Gastroesophageal sphincter (tissue), 4 donors: ENCODE measurements around the gene C1RL. TPM values are rescaled to one million over a fixed set of nuclear protein-coding genes. Genes with fewer than 3 reads are reported as not detected.

Experiments used
- ATAC-seq: fragments of 150-250 bp; one replicate; pipeline ENCODE4 v1.9.1; 2016; ENCODE audit warnings: mild to moderate bottlenecking, moderate library complexity
- H3K27ac ChIP-seq, 4 donors: fragments of 200-600 bp; sonication (generic) in 3 of 4; 1 replicate in 3 of 4; 2 replicates in 1 of 4; pipeline ENCODE4 v1.5.1; 2016 to 2019
- H3K27me3 ChIP-seq: fragments of 200-600 bp; sonication (generic); one replicate; pipeline ENCODE4 v1.5.1; 2019
- H3K36me3 ChIP-seq, 2 donors: fragments of 200-600 bp; sonication (generic); one replicate each; pipeline ENCODE4 v1.5.1; 2019; ENCODE audit warnings: control low read depth in 1 of 2
- H3K4me1 ChIP-seq, 3 donors: fragments of 200-600 bp; sonication (generic); 1 replicate in 2 of 3; 2 replicates in 1 of 3; pipeline ENCODE4 v1.5.1; 2016 to 2019; ENCODE audit warnings: control low read depth in 2 of 3
- H3K4me3 ChIP-seq, 2 donors: fragments of 200-600 bp; sonication (generic); one replicate each; pipeline ENCODE4 v1.5.1; 2019; ENCODE audit warnings: mild to moderate bottlenecking in 1 of 2, moderate library complexity in 1 of 2
- H3K9me3 ChIP-seq, 3 donors: fragments of 200-600 bp; sonication (generic); one replicate each; pipeline ENCODE4 v1.5.1; 2017 to 2019; ENCODE audit warnings: control low read depth in 2 of 3
- EP300 ChIP-seq: sonication (generic); formaldehyde crosslinking; IDR thresholded peaks from one replicate; pipeline ENCODE4 v1.6.1; 2017; ENCODE audit warnings: antibody characterized with exemption, mild to moderate bottlenecking
- POLR2A ChIP-seq, 2 donors: fragments of 450-650 bp; IDR thresholded peaks; one replicate each; pipeline ENCODE4 v1.6.1; 2017; ENCODE audit warnings: antibody characterized with exemption in 2 of 2, mild to moderate bottlenecking in 2 of 2, moderate library complexity in 1 of 2
- POLR2AphosphoS5 ChIP-seq: sonication (generic); formaldehyde crosslinking; IDR thresholded peaks from one replicate; pipeline ENCODE4 v1.6.1; 2017; ENCODE audit warnings: antibody characterized with exemption
- WGBS, 2 donors: methylation state at CpG; one replicate each; pipeline ENCODE4 v1.1.5; 2018; ENCODE audit warnings: low coverage in 1 of 2; 5-methylcytosine and 5-hydroxymethylcytosine counted together
- total RNA-seq, 4 donors: library from RNA; depleted of rRNA; stranded (reverse); fragments of >200 nt; gene quantifications; one replicate each; pipeline ENCODE4 v1.1.0, GENCODE V29; 2016
- TF ChIP-seq, protein P1 (sequence below), 4 experiments: fragments of 200-600 bp in 2 of 4; fragments of 450-650 bp in 2 of 4; sonication (generic) in 1 of 4; IDR thresholded peaks; one replicate each; pipeline ENCODE4 v1.5.1; 2017 to 2019; ENCODE audit warnings: antibody characterized with exemption in 4 of 4, mild to moderate bottlenecking in 2 of 4, moderate library complexity in 2 of 4

C1RL gene
- total RNA-seq, 4 donors from 2014 or later = 85.9 to 181 (median 103) TPM

DNA sequence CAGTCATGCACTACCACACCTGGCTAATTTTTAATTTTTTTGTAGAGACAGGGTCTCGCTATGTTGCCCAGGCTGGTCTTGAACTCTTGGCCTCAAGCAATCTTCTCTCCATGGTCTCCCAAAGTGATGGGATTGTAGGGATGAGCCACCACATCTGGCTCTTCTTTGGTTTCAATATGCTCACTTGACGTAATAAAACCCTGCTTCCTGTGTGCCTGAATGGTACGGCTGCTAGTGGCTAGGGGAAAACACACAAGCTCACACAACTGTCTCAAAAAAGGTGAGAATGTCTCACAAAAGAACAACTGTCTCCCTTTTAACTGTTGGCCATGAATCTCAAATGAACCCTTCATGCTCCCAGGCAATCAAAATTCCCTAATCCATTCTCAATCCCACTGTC lies 33.5 kb downstream of the C1RL start:
- TF ChIP-seq, protein P1, sequence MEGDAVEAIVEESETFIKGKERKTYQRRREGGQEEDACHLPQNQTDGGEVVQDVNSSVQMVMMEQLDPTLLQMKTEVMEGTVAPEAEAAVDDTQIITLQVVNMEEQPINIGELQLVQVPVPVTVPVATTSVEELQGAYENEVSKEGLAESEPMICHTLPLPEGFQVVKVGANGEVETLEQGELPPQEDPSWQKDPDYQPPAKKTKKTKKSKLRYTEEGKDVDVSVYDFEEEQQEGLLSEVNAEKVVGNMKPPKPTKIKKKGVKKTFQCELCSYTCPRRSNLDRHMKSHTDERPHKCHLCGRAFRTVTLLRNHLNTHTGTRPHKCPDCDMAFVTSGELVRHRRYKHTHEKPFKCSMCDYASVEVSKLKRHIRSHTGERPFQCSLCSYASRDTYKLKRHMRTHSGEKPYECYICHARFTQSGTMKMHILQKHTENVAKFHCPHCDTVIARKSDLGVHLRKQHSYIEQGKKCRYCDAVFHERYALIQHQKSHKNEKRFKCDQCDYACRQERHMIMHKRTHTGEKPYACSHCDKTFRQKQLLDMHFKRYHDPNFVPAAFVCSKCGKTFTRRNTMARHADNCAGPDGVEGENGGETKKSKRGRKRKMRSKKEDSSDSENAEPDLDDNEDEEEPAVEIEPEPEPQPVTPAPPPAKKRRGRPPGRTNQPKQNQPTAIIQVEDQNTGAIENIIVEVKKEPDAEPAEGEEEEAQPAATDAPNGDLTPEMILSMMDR (IDR thresholded peaks at IDR 0.05) = no peak
- no peak for TF ChIP-seq POLR2A (IDR thresholded peaks at IDR 0.05)
- no peak for TF ChIP-seq EP300
- TF ChIP-seq POLR2AphosphoS5 = no peak
- H3K4me1 ChIP-seq = peaks cover 3 to 24% (median 9%) of the 10 kb centered on the region in 3 donors

DNA sequence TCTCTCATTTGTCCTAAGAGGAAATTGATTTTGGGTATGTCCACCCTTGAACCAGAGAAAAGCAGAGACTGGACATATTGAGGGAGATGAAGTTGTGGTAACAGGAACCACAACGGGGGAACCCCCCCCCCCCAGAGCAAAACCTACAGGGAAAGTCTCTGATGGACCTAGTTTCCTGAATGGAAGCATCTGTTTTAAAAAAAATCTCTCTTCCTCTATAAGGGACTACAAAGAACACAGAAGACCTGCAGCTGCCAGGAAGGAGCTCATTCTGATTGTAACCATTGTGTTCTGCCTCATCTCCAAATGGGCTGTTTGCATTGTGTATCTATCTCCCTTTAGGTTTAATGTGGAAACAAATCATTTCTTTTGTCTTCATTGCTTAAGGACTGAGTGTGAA lies 35.1 kb downstream of the C1RL start:
- 20% methylated on average over 1 of the region's 1 CpG; no CpG with 5 or more reads in 1 of the 2 donors for WGBS, 2 donors
- TF ChIP-seq POLR2A (IDR thresholded peaks at IDR 0.05) = no peak
- no peak for TF ChIP-seq EP300
- TF ChIP-seq, protein P1 (IDR thresholded peaks at IDR 0.05) = no peak
- TF ChIP-seq POLR2AphosphoS5 = no peak
- no peak for ATAC-seq
- H3K36me3 ChIP-seq = peaks cover 0 to 20% of the 10 kb centered on the region in 2 donors
- no peaks in the 10 kb centered on the region for H3K9me3 ChIP-seq
- H3K27ac ChIP-seq = no peak overlapping the region
- H3K27me3 ChIP-seq = no peaks in the 10 kb centered on the region
- H3K4me1 ChIP-seq = peaks cover 0 to 10% (median 0%) of the 10 kb centered on the region in 3 donors
- no peak overlapping the region for H3K4me3 ChIP-seq

More for the DNA sequence above, 33.5 kb downstream of the C1RL start:
- Histone ChIP-seq H3K9me3 (no peaks in the 10 kb centered on the region), H3K4me3 (no peak overlapping the region), H3K36me3 (peaks cover 0 to 8% of the 10 kb centered on the region in 2 donors), H3K27me3 (no peaks in the 10 kb centered on the region), H3K27ac (no peak overlapping the region)
- no peak for ATAC-seq
- 71 to 80% methylated on average over 1 to 3 of the region's 3 CpGs for WGBS, 2 donors

DNA sequence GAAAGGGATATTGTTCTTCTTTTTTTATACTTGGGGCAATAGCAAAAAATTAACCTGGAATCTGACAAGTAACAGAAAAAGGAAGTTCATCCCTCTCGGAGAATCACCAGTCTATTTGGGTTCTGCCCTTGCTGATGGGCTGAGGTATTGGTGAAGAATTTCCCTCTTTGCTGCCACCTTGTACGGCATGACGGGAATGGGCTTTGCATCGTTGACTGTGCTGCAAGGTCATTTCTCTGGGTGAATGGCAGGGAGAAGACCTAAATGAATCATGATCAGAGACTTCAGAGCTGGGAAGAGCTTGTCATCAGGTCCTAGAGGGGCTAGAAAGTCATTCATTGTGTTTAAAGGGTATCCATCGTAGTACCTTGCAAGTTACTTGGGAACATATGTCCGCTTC lies 36.5 kb downstream of the C1RL start:
- 72 to 94% methylated on average over 3 to 5 of the region's 6 CpGs for WGBS, 2 donors
- H3K27me3 ChIP-seq = no peaks in the 10 kb centered on the region
- H3K4me1 ChIP-seq = no peaks in the 10 kb centered on the region
- H3K9me3 ChIP-seq = no peaks in the 10 kb centered on the region
- peaks cover 0 to 34% of the 10 kb centered on the region in 2 donors for H3K36me3 ChIP-seq
- H3K4me3 ChIP-seq = no peak overlapping the region
- TF ChIP-seq EP300 (no peak), POLR2AphosphoS5 (no peak), POLR2A (IDR thresholded peaks at IDR 0.05) (no peak)
- TF ChIP-seq, protein P1 (IDR thresholded peaks at IDR 0.05) = no peak
- no peak for ATAC-seq
- no peak overlapping the region for H3K27ac ChIP-seq

DNA sequence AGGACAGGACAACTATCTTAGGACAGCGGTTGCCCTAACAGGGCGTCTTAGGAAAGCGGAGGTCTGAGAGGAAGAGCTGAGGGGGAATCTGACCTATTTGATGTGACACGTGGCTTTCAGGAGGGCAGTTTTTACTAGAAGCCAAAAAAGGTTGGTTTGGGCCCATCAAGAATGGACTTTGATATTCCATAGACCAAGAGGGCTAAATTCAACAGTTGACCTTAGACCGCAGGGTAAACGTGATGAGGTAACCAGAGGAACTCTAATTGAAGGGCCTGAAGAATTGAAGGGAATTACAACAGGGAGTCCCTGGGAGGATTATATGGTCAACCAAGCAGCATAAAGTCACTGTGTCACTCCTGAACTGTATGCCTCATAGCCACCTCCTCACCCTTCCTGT lies 37.0 kb downstream of the C1RL start:
- H3K27me3 ChIP-seq = no peaks in the 10 kb centered on the region
- H3K9me3 ChIP-seq = no peaks in the 10 kb centered on the region
- WGBS, 2 donors = 85 to 92% methylated on average over 6 of the region's 6 CpGs
- no peak for ATAC-seq
- H3K4me3 ChIP-seq = no peak overlapping the region
- no peaks in the 10 kb centered on the region for H3K4me1 ChIP-seq
- no peak overlapping the region for H3K27ac ChIP-seq
- peaks cover 0 to 39% of the 10 kb centered on the region in 2 donors for H3K36me3 ChIP-seq
- TF ChIP-seq EP300 (no peak), POLR2AphosphoS5 (no peak)
- TF ChIP-seq, protein P1 (IDR thresholded peaks at IDR 0.05) = no peak

DNA sequence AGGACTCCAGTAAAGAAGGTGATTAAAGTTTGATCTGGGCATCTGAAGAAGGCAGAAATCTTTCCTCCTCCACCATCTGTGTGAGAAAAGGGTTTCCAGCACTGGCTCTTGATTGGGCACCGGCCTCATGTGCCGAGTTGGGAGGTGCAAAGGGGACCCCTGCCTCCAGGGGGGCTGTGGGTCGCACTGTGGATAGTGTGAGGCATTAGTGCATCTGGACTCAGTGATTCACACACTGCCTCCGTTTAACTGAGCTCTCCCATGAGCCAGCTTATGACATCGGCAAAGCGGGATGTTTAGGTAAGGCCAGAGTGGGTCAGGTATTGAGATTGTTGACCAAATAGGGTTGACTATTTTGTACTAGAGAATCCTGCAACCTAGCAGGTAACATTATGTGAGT lies 39.6 kb downstream of the C1RL start:
- H3K27me3 ChIP-seq = no peaks in the 10 kb centered on the region
- no peak for ATAC-seq
- no peaks in the 10 kb centered on the region for H3K9me3 ChIP-seq
- 84% methylated on average over 5 of the region's 6 CpGs; no CpG with 5 or more reads in 1 of the 2 donors for WGBS, 2 donors
- H3K36me3 ChIP-seq = peaks cover 0 to 65% of the 10 kb centered on the region in 2 donors
- no peak overlapping the region for H3K27ac ChIP-seq
- H3K4me1 ChIP-seq = peaks cover 0 to 6% (median 0%) of the 10 kb centered on the region in 3 donors
- no peak overlapping the region for H3K4me3 ChIP-seq
- no peak for TF ChIP-seq POLR2AphosphoS5
- no peak for TF ChIP-seq POLR2A (IDR thresholded peaks at IDR 0.05)
- TF ChIP-seq EP300 = no peak
- TF ChIP-seq, protein P1 (IDR thresholded peaks at IDR 0.05) = no peak
